HL-60 (cell line): ENCODE results near the gene ACACA.

Source experiments
- DNase-seq, 2 experiments: peaks; one replicate each; pipeline ENCODE4 v3.0.0-alpha.2; 2010 to 2020; ENCODE audit warnings: low read depth in 1 of 2, low spot score in 1 of 2
- H3K27ac ChIP-seq: fragments of 250-450 bp; sonication (Bioruptor Pico); replicated peaks from 2 replicates; pipeline ENCODE4 v1.5.1; 2020; ENCODE audit warnings: mild to moderate bottlenecking, moderate library complexity
- H3K27me3 ChIP-seq: fragments of 250-450 bp; sonication (Bioruptor Pico); 2 replicates; pipeline ENCODE4 v1.5.1; 2021; ENCODE audit warnings: mild to moderate bottlenecking, moderate library complexity; ENCODE audit not compliant: insufficient read depth, poor library complexity, severe bottlenecking
- H3K4me3 ChIP-seq: replicated peaks from 2 replicates; pipeline ENCODE4 v1.5.1; 2011; ENCODE audit warnings: mild to moderate bottlenecking, control low read depth, low read length; ENCODE audit not compliant: insufficient read depth
- CTCF ChIP-seq: IDR thresholded peaks from one replicate; pipeline ENCODE4 v1.5.1; 2011; ENCODE audit warnings: low read length, control low read depth, inconsistent platforms; ENCODE audit not compliant: insufficient read depth
- GABPA ChIP-seq: IDR thresholded peaks from 2 replicates; pipeline ENCODE4 v1.6.1; 2012; ENCODE audit warnings: low read depth
- POLR2AphosphoS5 ChIP-seq: IDR thresholded peaks from 2 replicates; pipeline ENCODE4 v1.6.1; 2012; ENCODE audit warnings: low read depth
- REST ChIP-seq: IDR thresholded peaks from 2 replicates; pipeline ENCODE4 v1.6.1; 2012; ENCODE audit warnings: low read depth; ENCODE audit not compliant: insufficient replicate concordance
- SPI1 ChIP-seq: IDR thresholded peaks from 2 replicates; pipeline ENCODE4 v1.6.1; 2012; ENCODE audit warnings: low read depth, mild to moderate bottlenecking, borderline replicate concordance

ACACA gene

GRCh38 chr17:37194208-37194607 is 212.4 kb downstream of the ACACA start:
- TF ChIP-seq REST, result no peak
- TF ChIP-seq GABPA, result no peak
- no peak for TF ChIP-seq CTCF
- TF ChIP-seq POLR2AphosphoS5, result no peak
- TF ChIP-seq SPI1, result no peak
- Histone ChIP-seq H3K27ac (no peak overlapping the region), H3K27me3 (no peaks in the 10 kb centered on the region), H3K4me3 (no peak overlapping the region)
- DNase-seq, result no peak

GRCh38 chr17:37191219-37191618 is 215.4 kb downstream of the ACACA start:
- no peak for DNase-seq
- no peak for TF ChIP-seq CTCF
- no peak for TF ChIP-seq REST
- TF ChIP-seq POLR2AphosphoS5, result no peak
- TF ChIP-seq SPI1, result no peak
- no peak for TF ChIP-seq GABPA
- no peaks in the 10 kb centered on the region for H3K27me3 ChIP-seq
- H3K4me3 ChIP-seq, result no peak overlapping the region
- no peak overlapping the region for H3K27ac ChIP-seq

GRCh38 chr17:37190493-37190892 is 216.1 kb downstream of the ACACA start:
- Histone ChIP-seq H3K27ac (no peak overlapping the region), H3K4me3 (no peak overlapping the region), H3K27me3 (no peaks in the 10 kb centered on the region)
- DNase-seq, result no peak
- no peak for TF ChIP-seq POLR2AphosphoS5
- no peak for TF ChIP-seq GABPA
- no peak for TF ChIP-seq SPI1
- no peak for TF ChIP-seq REST
- no peak for TF ChIP-seq CTCF
